ENCODE data around the gene CGB7.
A peak's percentile ranks its signal among the peaks of the same experiment; 100 is the strongest.

- TF ChIP-seq CTCF (IDR thresholded peaks at IDR 0.05) (peak; percentile 46), EZH2 (IDR thresholded peaks at IDR 0.05; ENCODE audit: borderline replicate concordance, insufficient read depth, low read depth, low read length, poor library complexity, severe bottlenecking) (no peak)
Measured at GRCh38 chr19:49056101-49056901, 1.2 kb downstream of the CGB7 start.
